HUES6 (cell line): ENCODE results near the gene ADORA1.

ENCODE experiments used
- H3K27ac ChIP-seq: 2 replicates; pipeline ENCODE4 v1.7.0; 2013; ENCODE audit warnings: low read depth, mild to moderate bottlenecking, low read length, inconsistent platforms
- H3K27me3 ChIP-seq: 2 replicates; pipeline ENCODE4 v1.6.1; 2013; ENCODE audit warnings: low read length; ENCODE audit not compliant: control insufficient read depth, insufficient read depth
- H3K36me3 ChIP-seq: 2 replicates; pipeline ENCODE4 v1.6.1; 2013; ENCODE audit warnings: low read length; ENCODE audit not compliant: control insufficient read depth, insufficient read depth
- H3K4me1 ChIP-seq: 2 replicates; pipeline ENCODE4 v1.6.1; 2013; ENCODE audit warnings: low read length; ENCODE audit not compliant: control insufficient read depth, insufficient read depth
- H3K4me3 ChIP-seq: 2 replicates; pipeline ENCODE4 v1.5.1; 2013; ENCODE audit warnings: low read depth, low read length
- H3K9ac ChIP-seq: one replicate; pipeline ENCODE4 v1.6.1; 2013; ENCODE audit warnings: mild to moderate bottlenecking, low read length
- H3K9me3 ChIP-seq: 2 replicates; pipeline ENCODE4 v1.6.1; 2013; ENCODE audit warnings: low read depth, low read length; ENCODE audit not compliant: control insufficient read depth, insufficient read depth

Gene ADORA1

GRCh38 chr1:203177470-203178039, 50.0 kb downstream of the ADORA1 start:
- H3K4me1 ChIP-seq: peaks cover 42% of the 10 kb centered on the region
- peak overlapping the region; percentile 14; the same call in 1 of the 2 replicates for H3K27ac ChIP-seq
- no peak overlapping the region for H3K9ac ChIP-seq
- no peak overlapping the region for H3K4me3 ChIP-seq
- no peaks in the 10 kb centered on the region for H3K36me3 ChIP-seq
- H3K9me3 ChIP-seq: no peaks in the 10 kb centered on the region
- H3K27me3 ChIP-seq: no peaks in the 10 kb centered on the region

GRCh38 chr1:203178083-203178482, 50.6 kb downstream of the ADORA1 start:
- Histone ChIP-seq H3K9ac (peak overlapping the region; percentile 3), H3K27me3 (no peaks in the 10 kb centered on the region), H3K4me1 (peaks cover 36% of the 10 kb centered on the region), H3K9me3 (no peaks in the 10 kb centered on the region), H3K4me3 (no peak overlapping the region), H3K36me3 (no peaks in the 10 kb centered on the region), H3K27ac (peak overlapping the region; percentile 14; the same call in 1 of the 2 replicates)

- Histone ChIP-seq H3K27ac (no peak overlapping the region; the same call in 1 of the 2 replicates), H3K9ac (peak overlapping the region; percentile 3), H3K36me3 (no peaks in the 10 kb centered on the region), H3K27me3 (no peaks in the 10 kb centered on the region), H3K4me1 (peaks cover 34% of the 10 kb centered on the region), H3K4me3 (no peak overlapping the region), H3K9me3 (no peaks in the 10 kb centered on the region)
Observed at GRCh38 chr1:203178821-203179666, 51.5 kb downstream of the ADORA1 start.

DNA sequence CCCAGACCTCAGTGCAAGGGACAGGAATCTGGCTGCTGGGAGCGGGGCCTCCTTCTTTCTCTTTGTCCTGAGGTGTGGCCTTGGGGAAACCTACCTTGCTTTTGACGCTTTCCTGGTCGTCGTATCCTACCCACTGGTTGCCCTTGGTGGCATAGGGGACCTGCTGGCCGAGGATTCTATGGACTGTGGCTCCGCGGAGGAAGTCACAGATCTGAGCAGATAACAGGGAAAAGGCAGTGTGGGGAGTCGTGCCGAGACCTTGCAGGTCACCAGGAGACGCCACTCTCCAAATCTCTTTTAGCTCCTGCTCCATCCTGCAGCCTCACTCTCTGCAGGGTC, 52.1 kb downstream of the ADORA1 start:
- Histone ChIP-seq H3K4me3 (no peak overlapping the region), H3K27me3 (no peaks in the 10 kb centered on the region), H3K36me3 (no peaks in the 10 kb centered on the region), H3K4me1 (peaks cover 34% of the 10 kb centered on the region), H3K9ac (no peak overlapping the region), H3K27ac (no peak overlapping the region), H3K9me3 (no peaks in the 10 kb centered on the region)

GRCh38 chr1:203180611-203181330, 53.2 kb downstream of the ADORA1 start:
- Histone ChIP-seq H3K9me3 (no peaks in the 10 kb centered on the region), H3K27me3 (no peaks in the 10 kb centered on the region), H3K4me3 (no peak overlapping the region), H3K4me1 (peaks cover 42% of the 10 kb centered on the region), H3K27ac (no peak overlapping the region), H3K36me3 (no peaks in the 10 kb centered on the region), H3K9ac (no peak overlapping the region)

DNA sequence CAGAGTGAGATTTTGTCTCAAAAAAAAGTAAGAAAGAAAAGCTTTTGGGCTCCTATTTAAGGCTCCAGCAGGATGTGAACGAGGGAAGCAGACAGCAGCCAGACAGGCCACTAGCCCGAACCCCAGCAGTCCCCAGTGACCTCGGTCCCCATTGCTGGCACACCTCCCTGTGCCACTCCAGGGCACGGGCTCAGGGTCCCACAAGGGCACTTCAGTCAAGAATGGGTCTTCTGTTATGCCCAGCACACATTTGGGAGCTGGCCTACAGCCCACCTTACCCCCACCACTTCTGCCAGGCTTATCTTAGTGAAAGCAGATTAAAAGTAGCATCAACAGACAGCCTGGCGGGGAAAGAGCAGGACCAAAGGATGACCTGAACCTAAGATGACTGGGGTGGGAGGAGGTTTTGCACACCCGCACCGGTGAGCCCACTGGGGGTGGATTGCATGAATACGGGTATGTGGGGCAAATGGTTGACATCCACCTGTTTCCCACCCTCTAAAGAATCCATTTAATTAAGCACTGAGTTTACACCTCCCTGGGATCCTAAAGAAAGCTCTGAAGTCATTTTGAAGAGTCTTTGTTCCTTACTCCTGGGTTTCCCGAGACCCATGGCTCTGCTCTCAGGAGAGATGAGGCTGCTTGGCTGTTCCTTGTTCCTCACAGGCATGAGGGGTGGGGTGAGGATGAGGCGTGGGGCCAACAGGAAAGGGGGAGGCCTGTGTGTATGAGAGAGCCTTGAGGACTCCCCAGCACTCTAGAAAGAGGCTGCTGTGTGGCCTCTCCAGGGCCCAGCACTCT, 54.3 kb downstream of the ADORA1 start:
- peaks cover 46% of the 10 kb centered on the region for H3K4me1 ChIP-seq
- no peak overlapping the region for H3K4me3 ChIP-seq
- no peak overlapping the region for H3K27ac ChIP-seq
- H3K27me3 ChIP-seq: no peaks in the 10 kb centered on the region
- H3K36me3 ChIP-seq: no peaks in the 10 kb centered on the region
- H3K9me3 ChIP-seq: no peaks in the 10 kb centered on the region
- no peak overlapping the region for H3K9ac ChIP-seq

DNA sequence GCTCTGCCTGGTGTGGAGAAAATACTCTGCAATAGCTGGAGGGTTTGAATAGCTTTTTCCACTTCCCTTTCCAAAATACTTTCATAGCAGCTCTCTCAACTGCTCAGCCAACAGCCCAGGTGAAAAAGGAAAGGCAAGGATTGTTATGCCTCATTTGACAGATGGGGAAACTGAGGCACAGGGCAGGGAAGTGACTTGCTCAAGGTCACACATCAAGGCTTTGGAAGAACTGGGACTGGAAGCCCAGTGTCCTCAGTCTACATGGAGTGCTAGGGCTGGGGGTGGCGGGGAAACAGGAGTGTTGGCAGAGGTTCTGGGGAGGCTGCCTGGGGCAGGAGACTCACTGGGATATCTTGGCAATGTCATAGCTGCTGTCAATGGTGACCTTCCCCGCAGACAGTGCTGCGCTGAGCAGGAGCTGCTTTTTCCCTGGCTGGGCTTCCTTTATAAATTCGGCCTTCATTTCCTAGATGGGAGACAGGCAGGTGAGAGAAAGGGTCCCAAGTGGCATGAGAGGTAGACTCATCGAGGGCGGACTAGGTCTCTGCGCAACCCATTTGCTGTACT, 54.9 kb downstream of the ADORA1 start:
- Histone ChIP-seq H3K27ac (no peak overlapping the region), H3K4me1 (peaks cover 46% of the 10 kb centered on the region), H3K4me3 (no peak overlapping the region), H3K9me3 (no peaks in the 10 kb centered on the region), H3K9ac (no peak overlapping the region), H3K27me3 (no peaks in the 10 kb centered on the region), H3K36me3 (no peaks in the 10 kb centered on the region)

DNA sequence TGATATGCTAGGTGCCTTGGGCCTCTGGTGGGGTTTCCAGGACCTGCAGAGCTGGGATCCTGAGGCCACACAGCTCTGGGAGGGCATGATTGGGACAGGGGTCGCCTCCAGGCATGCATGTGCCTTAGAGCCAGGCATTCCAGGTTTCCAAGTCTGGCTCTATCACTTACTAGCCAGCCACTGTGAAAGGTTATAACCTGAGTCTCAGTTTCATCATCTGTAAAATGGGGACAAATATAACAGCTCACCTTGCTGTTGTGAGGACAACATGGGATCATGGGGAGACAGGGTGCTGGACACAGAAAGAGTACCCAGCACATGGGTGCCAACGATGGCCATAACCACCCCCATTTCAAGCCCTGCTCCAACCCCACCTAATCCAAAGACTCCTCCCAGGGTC, 56.3 kb downstream of the ADORA1 start:
- no peaks in the 10 kb centered on the region for H3K27me3 ChIP-seq
- H3K27ac ChIP-seq: no peak overlapping the region
- no peaks in the 10 kb centered on the region for H3K9me3 ChIP-seq
- peaks cover 38% of the 10 kb centered on the region for H3K4me1 ChIP-seq
- no peak overlapping the region for H3K4me3 ChIP-seq
- no peak overlapping the region for H3K9ac ChIP-seq
- no peaks in the 10 kb centered on the region for H3K36me3 ChIP-seq

DNA sequence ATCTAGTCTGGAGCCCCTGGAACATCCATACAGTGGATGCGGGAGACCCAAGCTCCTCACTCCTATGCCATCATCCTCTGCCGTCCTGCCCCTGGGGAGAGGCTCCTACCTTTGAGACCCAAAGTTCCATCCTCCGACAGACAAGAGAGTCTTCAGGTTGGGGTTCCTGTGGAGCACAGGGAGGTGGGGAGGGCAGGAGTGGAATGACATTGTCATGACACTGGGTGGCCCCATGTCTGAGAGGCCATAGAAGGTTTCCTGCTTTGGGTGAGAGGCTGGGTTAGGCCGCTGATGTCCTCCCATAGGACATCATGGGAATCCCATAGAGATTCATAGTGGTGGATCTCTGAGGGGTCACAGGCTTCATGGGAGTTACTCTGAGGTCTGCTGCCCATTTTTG, 56.9 kb downstream of the ADORA1 start:
- no peaks in the 10 kb centered on the region for H3K27me3 ChIP-seq

DNA sequence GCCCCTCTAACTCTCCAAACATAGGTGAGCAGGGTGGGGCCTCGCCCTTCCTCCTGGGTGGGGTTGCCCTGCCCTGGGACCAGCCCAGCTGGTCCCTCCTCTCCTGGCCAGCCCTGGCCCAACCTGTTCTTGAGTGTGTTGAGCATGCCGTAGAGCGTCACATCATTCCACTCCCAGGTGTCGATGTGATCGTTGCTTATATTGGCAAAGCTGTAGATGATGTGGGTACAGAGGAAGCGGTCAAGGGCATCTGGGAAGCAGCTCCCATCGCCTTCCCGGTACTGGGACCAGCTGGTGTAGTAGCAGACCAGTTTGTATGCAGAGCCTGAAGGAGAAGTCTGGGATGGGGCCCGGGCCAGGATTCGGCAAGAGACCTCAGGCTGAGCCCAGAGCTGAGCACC, 57.5 kb downstream of the ADORA1 start:
- H3K9ac ChIP-seq: no peak overlapping the region
- no peaks in the 10 kb centered on the region for H3K36me3 ChIP-seq
- no peak overlapping the region for H3K27ac ChIP-seq
- H3K27me3 ChIP-seq: no peaks in the 10 kb centered on the region
- peaks cover 29% of the 10 kb centered on the region for H3K4me1 ChIP-seq
- no peaks in the 10 kb centered on the region for H3K9me3 ChIP-seq
- no peak overlapping the region for H3K4me3 ChIP-seq

More for the DNA sequence above, 56.9 kb downstream of the ADORA1 start:
- Histone ChIP-seq H3K36me3 (no peaks in the 10 kb centered on the region), H3K27ac (no peak overlapping the region), H3K9me3 (no peaks in the 10 kb centered on the region), H3K9ac (no peak overlapping the region), H3K4me1 (peaks cover 31% of the 10 kb centered on the region), H3K4me3 (no peak overlapping the region)
